Tibial nerve (tissue), 4 donors: Measurements from ENCODE around the gene RNF225. TPM values are rescaled to one million over a fixed set of nuclear protein-coding genes. Genes with fewer than 3 reads are reported as not detected.
"Not testable (repeated sequence)": the region's sequence is repeated elsewhere in the genome, so short reads cannot be mapped to it uniquely, and the experiment has no call there.

Experiments used
- DNase-seq, 2 donors: peaks; one replicate each; pipeline ENCODE4 v3.0.0-alpha.2; 2019; ENCODE audit warnings: low spot score in 2 of 2
- H3K27ac ChIP-seq, 4 donors: fragments of 200-600 bp; sonication (generic) in 3 of 4; one replicate each; pipeline ENCODE4 v1.5.1; 2017 to 2019; ENCODE audit warnings: mild to moderate bottlenecking in 1 of 4
- H3K27me3 ChIP-seq, 2 donors: fragments of 200-600 bp; sonication (generic) in 1 of 2; one replicate each; pipeline versions ENCODE4 v1.5.1 to v1.6.0; 2017 to 2019
- H3K36me3 ChIP-seq, 3 donors: fragments of 200-600 bp; sonication (generic); one replicate each; pipeline ENCODE4 v1.5.1; 2018 to 2019
- H3K4me1 ChIP-seq, 4 donors: fragments of 200-600 bp; sonication (generic) in 3 of 4; one replicate each; pipeline ENCODE4 v1.5.1; 2017 to 2019
- H3K4me3 ChIP-seq, 4 donors: fragments of 200-600 bp; sonication (generic) in 3 of 4; one replicate each; pipeline ENCODE4 v1.5.1; 2017 to 2019; ENCODE audit warnings: mild to moderate bottlenecking in 1 of 4, moderate library complexity in 1 of 4
- H3K9me3 ChIP-seq, 4 donors: fragments of 200-600 bp; sonication (generic) in 3 of 4; one replicate each; pipeline ENCODE4 v1.5.1; 2017 to 2019
- CTCF ChIP-seq, 5 experiments: fragments of 200-600 bp in 3 of 5; fragments of 450-650 bp in 2 of 5; sonication (generic) in 3 of 5; IDR thresholded peaks; one replicate each; pipeline ENCODE4 v1.5.1; 2016 to 2019; ENCODE audit warnings: antibody characterized with exemption in 5 of 5, mild to moderate bottlenecking in 3 of 5, moderate library complexity in 2 of 5
- EP300 ChIP-seq, 2 donors: sonication (generic); formaldehyde crosslinking; IDR thresholded peaks; one replicate each; pipeline ENCODE4 v1.6.1; 2017; ENCODE audit warnings: antibody characterized with exemption in 2 of 2, mild to moderate bottlenecking in 1 of 2
- POLR2A ChIP-seq, 2 donors: fragments of 450-650 bp; IDR thresholded peaks; one replicate each; pipeline ENCODE4 v1.6.1; 2017; ENCODE audit warnings: antibody characterized with exemption in 2 of 2, mild to moderate bottlenecking in 2 of 2, moderate library complexity in 2 of 2
- WGBS, 2 donors: methylation state at CpG; one replicate each; pipeline ENCODE4 v1.1.5; 2018; 5-methylcytosine and 5-hydroxymethylcytosine counted together
- total RNA-seq, 4 donors: library from RNA; depleted of rRNA; stranded (reverse); fragments of >200 nt; gene quantifications; one replicate each; pipeline ENCODE4 v1.1.0, GENCODE V29; 2016

RNF225 gene
- total RNA-seq, 4 donors from 2014 or later, result not detected

- TF ChIP-seq POLR2A (IDR thresholded peaks at IDR 0.05) (no peak), EP300 (IDR thresholded peaks at IDR 0.05) (no peak), CTCF (IDR thresholded peaks at IDR 0.05) (no peak)
- DNase-seq, result no peak
- WGBS, 2 donors, result 40 to 44% methylated on average over 18 of the region's 18 CpGs
- Histone ChIP-seq H3K4me1 (peaks cover 0 to 35% (median 15%) of the 10 kb centered on the region in 4 donors), H3K9me3 (no peaks in the 10 kb centered on the region), H3K27me3 (peaks cover 0 to 25% of the 10 kb centered on the region in 2 donors), H3K4me3 (peak overlapping the region; percentile 51 to 79 (median 58)), H3K27ac (peak overlapping the region in 3 of 4 donors; percentile 50 to 90 (median 54)), H3K36me3 (peaks cover 0 to 11% (median 0%) of the 10 kb centered on the region in 3 donors)
These were observed 5.0 kb downstream of the RNF225 start for GRCh38 chr19:58400316-58400915.

GRCh38 chr19:58400916-58401839, 5.7 kb downstream of the RNF225 start:
- H3K4me1 ChIP-seq, result peaks cover 0 to 29% (median 15%) of the 10 kb centered on the region in 4 donors
- peaks cover 0 to 19% of the 10 kb centered on the region in 2 donors for H3K27me3 ChIP-seq
- peak overlapping the region in 3 of 4 donors; percentile 76 to 90 (median 90) for H3K27ac ChIP-seq
- 1 to 2% methylated on average over 43 to 63 of the region's 80 CpGs for WGBS, 2 donors
- TF ChIP-seq POLR2A (IDR thresholded peaks at IDR 0.05) (peak; percentile 34 to 69), EP300 (IDR thresholded peaks at IDR 0.05) (peak; percentile 75 to 89), CTCF (IDR thresholded peaks at IDR 0.05) (peak in 1 of 5 experiments; percentile 12)
- peak overlapping the region; percentile 51 to 79 (median 58) for H3K4me3 ChIP-seq
- no peaks in the 10 kb centered on the region for H3K9me3 ChIP-seq
- DNase-seq, result peak; percentile 100
- H3K36me3 ChIP-seq, result peaks cover 0 to 9% (median 0%) of the 10 kb centered on the region in 3 donors

- H3K4me1 ChIP-seq, result peaks cover 0 to 27% (median 15%) of the 10 kb centered on the region in 4 donors
- no peak for DNase-seq
These were observed 6.5 kb downstream of the RNF225 start for GRCh38 chr19:58401840-58402421.

GRCh38 chr19:58403920-58404478, 8.5 kb downstream of the RNF225 start:
- H3K4me3 ChIP-seq, H3K9me3 ChIP-seq: not testable (repeated sequence)
- WGBS, 2 donors, result 61 to 68% methylated on average over 4 to 5 of the region's 5 CpGs

More at GRCh38 chr19:58401840-58402421, 6.5 kb downstream of the RNF225 start:
- TF ChIP-seq EP300 (IDR thresholded peaks at IDR 0.05) (no peak), POLR2A (IDR thresholded peaks at IDR 0.05) (no peak), CTCF (IDR thresholded peaks at IDR 0.05) (peak in 1 of 5 experiments; percentile 14)
- WGBS, 2 donors, result 33 to 38% methylated on average over 23 of the region's 23 CpGs
- Histone ChIP-seq H3K36me3 (peaks cover 0 to 9% (median 0%) of the 10 kb centered on the region in 3 donors), H3K4me3 (peak overlapping the region; percentile 51 to 79 (median 58)), H3K27ac (peak overlapping the region in 3 of 4 donors; percentile 76 to 90 (median 90)), H3K27me3 (peaks cover 0 to 14% of the 10 kb centered on the region in 2 donors), H3K9me3 (no peaks in the 10 kb centered on the region)

More at GRCh38 chr19:58403920-58404478, 8.5 kb downstream of the RNF225 start:
- not testable (repeated sequence) for DNase-seq, H3K36me3 ChIP-seq, H3K27ac ChIP-seq, H3K27me3 ChIP-seq
- peaks cover 0 to 36% (median 18%) of the 10 kb centered on the region in 4 donors for H3K4me1 ChIP-seq
